GM19328 (cell line): ENCODE measurements around the gene EFNA3.
"Not testable (repeated sequence)": the region's sequence is repeated elsewhere in the genome, so short reads cannot be mapped to it uniquely, and the experiment has no call there.

ENCODE experiments used
- ATAC-seq: cut with Tn5 transposase; IDR thresholded peaks from one replicate; pipeline ENCODE4 v1.9.1; 2021; ENCODE audit warnings: mild to moderate bottlenecking, moderate library complexity; ENCODE audit not compliant: unreplicated experiment

The EFNA3 gene

DNA sequence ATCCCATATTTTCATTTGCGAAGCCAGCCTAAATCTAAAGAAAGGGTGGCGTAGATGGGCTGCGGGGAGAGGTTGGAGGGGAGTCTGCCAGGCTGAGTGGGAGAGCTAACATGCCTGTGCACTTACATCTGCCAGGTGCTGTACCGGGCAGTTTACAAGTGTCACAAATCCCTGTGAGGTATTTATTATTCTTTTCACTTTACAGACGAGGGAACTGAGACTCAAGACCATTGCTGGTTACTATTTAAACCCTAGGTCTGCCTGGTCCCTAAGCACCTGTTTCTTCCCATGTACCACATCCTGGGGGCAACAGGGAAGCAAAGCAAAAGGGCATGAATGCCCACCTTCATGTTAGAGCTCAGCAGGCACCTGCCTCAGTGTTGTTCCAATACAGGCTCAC, 29.7 kb downstream of the EFNA3 start:
- no peak for ATAC-seq

DNA sequence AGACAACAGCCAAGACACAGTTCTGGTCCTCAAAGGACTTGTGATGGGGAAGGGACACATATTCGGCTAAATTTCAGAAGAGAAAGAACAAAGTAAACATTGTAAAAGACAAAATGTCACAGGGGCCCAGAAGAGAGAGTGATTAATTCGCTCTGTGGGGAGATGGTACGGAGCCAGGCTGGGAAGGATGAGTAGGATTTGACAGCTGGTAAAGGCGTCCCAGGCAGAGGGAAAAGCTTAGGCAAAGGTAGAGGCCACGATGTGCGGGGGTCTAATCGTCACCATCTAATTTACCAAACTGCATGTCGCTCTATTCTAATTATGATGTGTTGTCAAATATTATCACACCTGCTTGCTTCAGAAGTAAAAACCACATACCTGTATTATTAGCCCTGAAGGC, 31.7 kb downstream of the EFNA3 start:
- ATAC-seq = no peak

DNA sequence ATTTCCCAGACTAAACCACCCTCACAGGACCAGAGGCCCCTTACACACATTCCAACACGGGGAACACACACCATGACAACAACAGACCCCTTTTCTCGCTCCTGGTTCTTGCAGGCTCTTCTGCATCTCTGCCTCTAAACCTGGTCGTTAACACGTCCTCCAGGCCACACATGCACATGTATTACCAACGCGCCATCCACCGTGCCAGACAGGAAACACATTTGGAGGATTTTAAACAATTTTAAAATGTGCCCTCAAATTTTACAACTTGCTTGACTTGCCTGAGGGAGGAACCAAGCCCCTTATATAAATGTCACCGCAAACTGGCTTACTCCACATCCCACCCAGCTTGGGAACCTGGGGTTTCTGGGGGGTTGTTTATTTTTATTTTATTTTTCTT, 32.2 kb downstream of the EFNA3 start:
- ATAC-seq = no peak

DNA sequence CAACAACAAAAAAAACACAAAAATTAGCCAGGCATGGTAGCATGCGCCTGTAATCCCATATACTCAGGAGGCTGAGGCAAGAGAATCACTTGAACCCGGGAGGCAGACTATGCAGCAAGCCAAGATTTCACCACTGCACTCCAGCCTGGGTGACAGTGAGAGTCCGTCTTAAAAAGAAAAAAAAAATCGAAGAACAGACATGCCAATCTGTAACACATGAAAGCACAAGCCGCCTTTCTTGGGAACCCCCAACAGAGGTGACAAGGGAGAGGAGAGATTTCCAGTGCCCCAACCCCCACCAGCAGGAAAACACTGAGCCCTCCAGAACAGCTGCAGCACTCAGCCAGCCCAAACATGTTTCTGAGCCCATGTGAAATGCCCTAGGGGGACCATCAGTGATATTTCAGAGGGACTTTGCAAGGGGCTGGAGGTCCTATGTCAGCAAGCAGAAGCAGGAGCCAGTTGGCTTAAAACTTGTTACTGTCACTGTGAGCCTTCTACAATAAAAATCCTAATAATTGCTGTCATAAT, 34.9 kb downstream of the EFNA3 start:
- no peak for ATAC-seq

DNA sequence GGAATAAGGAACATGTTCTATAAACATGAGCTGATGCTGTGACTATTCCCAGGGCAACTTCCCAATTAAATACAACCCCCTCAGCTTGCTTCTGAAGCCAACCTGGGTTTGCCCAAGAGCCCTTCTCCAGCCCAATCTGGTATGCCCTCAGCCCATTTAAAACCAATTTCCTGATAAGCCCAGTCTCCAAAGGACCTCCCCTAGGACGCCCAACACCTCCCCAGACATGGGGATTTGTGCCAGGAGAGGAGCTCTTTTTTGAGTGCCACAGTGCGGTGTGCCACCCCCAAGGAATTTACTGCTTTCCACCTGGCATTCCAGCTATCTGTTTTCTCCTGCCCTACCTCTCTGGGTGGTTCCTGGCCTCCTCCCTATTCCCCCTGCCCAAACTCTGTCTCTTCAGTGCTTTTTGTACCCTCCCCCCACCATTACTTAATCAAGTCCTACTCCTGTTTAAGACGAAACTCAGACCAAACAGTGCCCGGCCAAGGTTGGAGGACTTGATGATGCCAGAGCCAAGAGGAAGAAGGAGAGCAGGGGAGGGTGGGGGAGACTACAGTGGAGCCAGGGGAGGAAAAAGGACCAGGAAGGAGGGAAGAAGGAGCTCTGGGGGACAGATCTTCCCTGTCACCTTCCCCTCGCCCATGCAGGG, 37.6 kb downstream of the EFNA3 start:
- ATAC-seq = no peak

DNA sequence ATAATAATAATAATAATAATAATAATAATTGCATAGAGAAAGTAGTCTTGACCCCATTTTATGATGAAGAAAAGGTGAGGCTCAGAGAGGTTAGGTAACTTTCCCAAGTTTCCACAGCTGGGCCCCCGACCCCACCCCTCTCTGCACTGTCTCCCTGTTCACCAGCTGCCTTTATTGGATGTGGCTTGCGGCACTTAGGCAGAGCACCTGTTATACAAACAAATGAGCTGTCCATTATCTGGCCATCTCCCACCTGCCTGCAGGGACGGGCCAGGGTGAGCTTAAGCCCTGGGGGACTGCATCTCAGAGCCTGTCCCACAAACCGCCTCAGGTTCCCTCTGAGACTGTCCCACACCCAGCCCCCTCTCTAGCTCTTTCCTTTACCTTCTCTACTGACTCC, 39.0 kb downstream of the EFNA3 start:
- ATAC-seq = no peak

DNA sequence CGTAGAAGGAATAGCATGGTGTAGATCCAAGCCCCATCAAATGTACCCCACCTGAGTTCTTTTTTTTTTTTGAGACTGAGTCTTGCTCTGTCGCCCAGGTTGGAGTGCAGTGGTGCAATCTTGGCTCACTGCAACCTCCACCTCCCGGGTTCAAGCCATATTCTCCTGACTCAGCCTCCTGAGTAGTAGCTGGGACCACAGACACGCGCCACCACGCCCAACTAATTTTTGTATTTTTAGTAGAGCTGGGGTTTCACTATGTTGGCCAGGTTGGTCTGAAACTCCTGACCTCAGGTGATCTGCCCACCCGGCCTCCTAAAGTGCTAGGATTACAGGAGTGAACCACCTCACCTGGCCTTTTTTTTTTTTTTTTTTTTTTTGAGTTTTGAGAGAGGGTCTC, 39.5 kb downstream of the EFNA3 start:
- not testable (repeated sequence) for ATAC-seq

DNA sequence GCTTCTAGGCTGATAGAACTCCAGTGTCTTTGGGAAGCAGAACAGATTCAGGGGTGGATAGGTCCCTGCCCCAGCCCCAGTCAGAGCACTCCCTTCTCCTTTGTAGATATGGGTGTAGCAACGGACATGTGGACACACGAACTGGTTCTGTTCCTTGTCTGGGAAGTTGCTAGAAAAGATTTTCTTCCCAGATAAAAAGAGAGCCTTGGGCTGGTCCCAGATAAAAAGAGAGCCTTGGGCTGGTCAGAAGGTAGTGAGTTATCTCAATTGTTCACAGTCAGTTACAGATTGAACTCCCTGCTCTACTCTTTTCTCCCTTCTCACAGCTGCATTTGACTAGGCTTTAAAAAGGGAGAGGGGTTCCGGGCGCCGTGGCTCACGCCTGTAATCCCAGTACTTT, 41.6 kb downstream of the EFNA3 start:
- no peak for ATAC-seq

DNA sequence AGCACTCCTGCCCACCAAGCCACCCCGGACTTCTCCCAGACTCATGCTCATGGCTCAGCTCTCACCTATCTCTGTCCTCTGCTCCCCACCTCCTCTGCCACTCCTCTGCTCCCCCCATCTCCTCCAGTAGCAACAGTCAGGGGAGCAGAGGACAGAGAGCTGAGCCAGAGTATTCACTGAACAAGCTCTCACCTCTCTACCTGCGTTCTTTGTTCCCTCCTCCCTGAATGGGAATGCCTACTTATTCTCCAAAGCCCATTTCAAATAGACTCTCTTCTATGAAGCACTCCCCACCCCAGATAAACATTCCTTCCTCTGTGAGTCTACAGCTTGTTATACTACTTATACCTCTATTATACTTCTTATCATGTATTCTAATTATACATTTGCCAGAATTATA, 42.6 kb downstream of the EFNA3 start:
- no peak for ATAC-seq

DNA sequence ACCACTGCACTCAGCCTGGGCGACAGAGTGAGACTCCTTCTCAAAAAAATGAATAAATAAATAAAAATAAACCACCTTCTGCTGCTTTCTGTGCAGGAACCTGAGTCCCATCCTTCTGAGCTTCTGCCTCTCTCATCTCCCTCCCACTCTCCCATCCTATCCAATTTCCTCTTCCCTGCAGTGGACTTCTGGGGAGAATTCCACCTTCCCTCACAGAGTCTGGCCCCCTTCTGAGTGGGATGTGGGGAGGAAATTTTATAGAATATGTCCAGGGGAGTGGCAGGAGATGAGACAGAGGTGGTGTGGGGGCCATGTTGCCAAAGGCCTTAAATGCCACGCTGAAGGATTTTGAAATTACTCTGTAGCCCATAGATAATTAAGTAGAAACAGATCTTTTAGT, 43.7 kb downstream of the EFNA3 start:
- no peak for ATAC-seq

DNA sequence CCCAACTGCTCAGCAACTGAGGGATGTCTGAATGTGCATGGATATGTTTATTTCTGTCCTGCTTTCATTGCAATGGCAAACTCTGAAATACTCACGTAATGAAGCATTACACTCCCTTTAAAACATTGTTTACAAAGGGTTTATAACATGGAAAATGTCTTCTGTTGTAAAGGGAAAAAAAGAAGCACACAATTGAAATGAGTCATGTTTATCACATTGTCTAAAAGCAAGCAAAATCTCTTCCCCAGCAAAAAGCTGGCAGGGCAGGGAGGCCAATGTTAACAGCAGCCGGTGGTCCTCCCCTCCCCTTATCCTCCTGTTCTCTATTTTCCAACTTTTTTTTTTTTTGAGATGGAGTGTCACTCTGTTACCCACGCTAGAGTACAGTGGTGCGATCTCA, 45.2 kb downstream of the EFNA3 start:
- ATAC-seq = no peak

DNA sequence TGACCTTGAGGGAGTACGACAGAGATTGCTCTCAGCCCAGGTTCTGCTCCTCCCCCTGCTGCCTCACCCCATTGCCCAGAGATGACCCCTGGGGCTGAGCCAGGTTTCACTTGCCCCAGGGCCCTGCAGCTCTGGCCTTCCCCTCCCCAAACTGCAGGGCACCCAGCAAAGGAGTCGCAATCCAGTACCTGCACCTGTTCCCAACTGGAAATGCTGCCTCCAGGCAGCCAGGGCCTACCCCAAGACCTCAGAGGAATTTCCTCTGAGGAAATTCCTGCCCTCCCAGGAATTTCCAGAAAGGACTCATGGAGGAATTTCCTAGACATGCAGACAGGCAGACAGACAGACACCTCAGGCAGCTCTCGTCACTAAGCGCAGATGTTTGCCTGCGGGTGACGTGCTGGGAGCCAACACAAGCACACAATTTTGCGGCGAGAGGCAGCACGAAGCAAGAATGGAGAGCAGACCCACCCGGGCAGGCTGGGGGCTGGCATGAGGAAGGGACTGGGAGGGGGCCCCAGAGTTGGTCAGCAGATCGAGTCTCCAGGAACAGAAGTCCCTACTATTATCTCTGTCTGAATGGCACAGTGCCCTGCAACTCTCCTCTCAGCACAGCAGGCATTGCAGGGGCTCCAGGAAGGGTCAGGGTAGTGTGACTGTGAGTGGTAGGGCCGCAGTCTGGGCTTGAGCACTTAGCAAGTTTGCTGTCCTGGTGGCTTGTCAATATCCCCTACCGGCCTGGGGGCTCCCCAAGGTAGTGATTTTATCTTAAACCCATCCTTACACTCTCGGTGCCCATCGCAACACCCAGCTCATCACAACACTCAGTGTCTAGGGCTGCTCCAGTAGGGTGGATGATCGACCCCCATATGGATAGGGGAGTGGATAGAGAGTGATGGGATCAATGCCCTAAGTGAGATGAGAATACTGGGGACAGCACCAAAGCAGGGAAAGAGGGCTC, 46.1 kb downstream of the EFNA3 start:
- no peak for ATAC-seq

DNA sequence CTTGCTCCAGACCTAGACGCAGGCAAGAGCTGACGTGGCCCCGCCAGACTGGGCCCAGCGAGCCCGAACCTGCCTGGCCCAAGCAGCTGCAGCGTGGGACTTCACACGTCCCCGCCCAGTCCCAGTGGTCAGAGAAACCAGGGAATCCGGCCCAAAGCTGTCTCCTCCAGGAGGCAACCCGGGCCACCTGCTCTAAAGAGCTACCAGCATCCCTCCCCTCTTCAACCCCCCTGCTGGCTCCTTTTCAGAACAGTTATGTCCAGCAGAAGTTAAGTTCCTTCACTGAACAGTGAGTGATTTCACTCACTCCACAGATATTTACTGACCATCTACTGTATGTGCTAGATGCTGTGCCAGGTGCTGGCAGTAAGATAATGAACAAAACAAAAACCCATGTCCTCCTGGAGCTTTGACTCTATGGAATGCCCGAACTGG, 46.9 kb downstream of the EFNA3 start:
- no peak for ATAC-seq

DNA sequence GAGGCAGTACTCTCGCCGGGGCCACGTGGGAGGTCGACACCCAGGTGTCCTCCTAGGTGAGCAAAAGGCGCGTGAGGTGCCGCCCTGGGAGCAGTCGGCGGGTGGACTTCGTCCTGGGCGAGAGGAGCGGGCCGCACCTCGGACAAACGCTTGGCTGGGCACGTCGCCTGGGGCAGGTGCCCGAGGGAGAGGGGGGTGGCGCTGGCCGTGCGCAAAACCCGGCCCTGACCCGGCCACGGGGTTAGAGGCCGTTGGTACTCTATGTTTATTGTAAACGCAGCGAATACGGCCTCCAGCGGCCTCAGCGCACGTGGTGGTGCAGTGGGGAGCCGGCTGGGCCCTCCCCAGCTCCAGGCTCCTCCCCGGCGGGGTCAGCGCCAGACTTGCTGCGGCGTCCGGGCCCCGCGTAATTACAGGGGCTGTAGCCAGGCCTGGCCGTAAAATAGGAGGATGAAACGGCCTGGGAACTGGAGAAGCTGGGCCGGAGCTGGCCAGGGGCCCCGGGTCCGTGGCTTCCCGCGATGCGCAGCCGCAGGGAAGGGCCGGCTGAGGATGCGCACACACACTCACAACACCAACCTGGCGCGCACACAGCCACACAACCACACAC, 47.4 kb downstream of the EFNA3 start:
- ATAC-seq = no peak

DNA sequence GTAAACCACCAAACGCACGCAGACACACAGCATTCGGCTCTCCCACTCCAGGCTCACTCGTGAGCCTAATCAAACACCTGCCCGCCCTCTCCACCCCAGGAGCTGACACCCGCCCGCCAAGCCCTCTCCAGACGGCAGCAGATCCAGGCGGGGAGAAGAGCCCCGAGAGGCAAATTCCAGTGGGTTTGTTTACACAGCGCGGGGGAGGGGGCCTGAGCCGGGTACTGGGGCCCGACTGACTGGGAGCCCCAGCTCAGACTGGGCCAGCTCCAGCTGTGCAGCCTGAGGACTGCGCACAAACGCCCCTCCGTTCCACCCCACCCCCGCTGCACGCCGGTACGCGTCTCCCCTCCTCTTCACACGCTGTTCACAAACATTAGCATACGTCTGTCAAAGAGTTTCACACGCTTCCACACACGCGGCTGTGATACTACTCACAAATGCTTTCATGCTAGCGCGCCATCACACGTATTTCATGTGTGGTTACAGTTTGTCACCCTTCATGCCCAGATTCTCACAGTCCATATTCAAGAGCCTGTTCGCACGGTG, 48.0 kb downstream of the EFNA3 start:
- ATAC-seq = no peak

DNA sequence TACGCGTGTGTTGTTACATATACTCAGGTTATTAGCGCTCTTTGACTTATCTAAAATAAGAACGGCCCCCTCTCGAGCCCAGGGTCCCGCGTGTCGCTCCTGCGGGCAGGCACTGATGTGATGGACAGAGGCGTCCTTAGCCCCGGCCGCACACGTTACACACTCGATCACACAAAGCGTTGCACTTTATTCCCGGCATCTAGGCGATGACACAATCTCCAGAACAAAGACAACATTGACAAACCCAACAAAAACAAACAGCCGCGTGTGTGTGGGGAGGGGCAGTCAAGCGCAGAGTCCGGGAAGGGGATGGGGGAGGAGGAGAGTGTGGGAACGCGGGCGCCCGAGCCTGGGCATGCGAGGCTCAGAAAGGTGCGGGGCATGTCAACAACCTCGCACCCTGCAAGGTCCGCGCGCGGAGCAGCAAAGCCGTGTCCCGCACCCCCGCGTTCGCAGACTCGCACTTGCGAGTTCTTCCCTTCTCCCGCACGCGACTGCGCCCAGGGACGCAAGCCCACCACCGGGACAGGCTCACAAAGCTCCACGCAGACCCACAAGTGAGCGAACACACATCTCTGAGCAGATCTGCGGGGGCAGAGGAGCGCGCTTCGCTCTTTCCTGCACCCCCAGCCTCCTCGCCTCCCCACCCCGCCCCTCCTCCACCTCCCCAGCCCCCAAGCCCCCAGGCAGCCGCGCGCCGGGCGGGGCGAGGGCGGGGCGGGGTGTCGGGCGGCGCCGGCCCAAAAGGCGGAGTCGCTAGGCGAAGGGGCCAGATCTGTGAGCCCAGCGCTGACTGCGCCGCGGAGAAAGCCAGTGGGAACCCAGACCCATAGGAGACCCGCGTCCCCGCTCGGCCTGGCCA, 48.7 kb downstream of the EFNA3 start, which contains the start of gene EFNA1:
TSS of gene EFNA1 (plus strand) at position 772 of the 862 bp plus-strand sequence. CDS start 102 bp downstream, outside the sequence.
- ATAC-seq = no peak

DNA sequence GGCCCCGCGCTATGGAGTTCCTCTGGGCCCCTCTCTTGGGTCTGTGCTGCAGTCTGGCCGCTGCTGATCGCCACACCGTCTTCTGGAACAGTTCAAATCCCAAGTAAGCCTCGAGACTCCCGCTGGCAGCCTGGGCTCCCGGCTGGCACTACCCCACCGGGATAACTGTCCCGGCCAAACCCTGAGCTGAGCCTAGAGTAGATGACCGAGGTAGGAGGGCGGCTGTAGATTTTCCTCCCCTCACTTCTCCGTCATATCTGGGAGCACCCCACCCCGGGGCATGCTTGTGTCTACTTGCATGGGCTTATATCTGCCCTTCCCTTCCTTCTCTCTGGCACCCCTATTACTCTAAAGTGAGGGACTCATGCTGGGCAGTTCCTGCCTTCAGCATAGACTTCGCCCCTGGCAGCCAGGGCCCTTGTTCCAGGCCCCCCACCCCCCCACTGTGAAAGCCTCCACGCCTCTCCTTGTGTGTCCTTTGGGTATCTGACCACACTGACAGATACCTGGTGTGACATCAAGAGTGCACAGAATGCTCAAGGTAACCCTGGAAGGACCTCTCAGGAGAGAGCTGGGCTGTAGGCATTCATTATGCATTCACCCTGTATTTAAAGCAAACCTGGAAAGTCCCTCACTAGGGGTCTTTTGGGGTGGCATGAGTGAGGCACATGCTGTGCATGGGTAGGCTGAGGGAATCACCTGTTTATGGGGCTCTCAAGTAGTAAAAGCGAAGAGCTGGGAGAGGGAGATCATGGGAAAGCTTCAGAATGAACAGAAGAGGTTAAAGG, 49.5 kb downstream of the EFNA3 start:
- no peak for ATAC-seq

DNA sequence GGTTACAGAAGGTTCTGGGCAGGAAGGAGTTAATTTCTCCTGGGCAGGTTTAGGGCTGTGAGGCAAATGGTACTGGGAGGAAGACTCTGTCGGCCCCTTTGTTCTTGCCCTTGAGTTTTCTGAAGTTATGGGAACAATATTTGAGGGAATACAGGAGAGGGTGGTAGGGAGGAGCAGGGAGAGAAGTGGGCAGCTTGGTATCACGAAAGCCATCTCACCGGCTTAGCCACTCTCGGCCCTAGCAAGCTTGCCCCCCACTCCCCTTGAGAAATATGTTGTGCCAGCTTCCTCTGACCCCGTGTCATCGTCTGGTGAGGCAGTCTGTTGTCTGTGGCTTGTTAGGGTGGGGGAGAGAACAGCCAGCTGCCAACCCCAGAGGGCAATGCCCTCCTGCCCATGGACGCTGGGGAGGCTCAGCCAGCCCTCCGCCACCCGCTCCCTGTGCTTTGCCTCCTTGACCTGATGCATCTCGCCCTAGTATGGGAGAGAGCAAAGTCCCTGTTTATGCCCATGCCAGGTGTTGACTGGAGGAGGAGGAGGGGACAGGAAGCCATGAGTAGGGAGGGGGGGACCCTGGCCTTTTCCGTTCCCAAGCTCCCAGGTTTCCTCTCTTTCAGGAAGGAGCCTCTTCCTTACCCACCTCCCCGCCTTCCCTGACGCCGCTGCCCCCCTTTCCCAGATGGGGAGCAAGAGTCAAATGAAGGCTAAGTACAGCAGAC, 50.3 kb downstream of the EFNA3 start:
- no peak for ATAC-seq
